ENCODE measurements around the gene MACROD2. TPM values are rescaled to one million over a fixed set of nuclear protein-coding genes. Genes with fewer than 3 reads are reported as not detected.

The MACROD2 gene
- total RNA-seq, 1 donor from 2014 or later: 2.5 TPM

GRCh38 chr20:14303106-14303505, 307.8 kb downstream of the MACROD2 start:
- no peaks in the 10 kb centered on the region for H3K27me3 Mint-ChIP-seq (ENCODE audit: unreplicated experiment)
- H3K4me3 Mint-ChIP-seq (ENCODE audit: unreplicated experiment): no peak overlapping the region
- H3K27ac Mint-ChIP-seq (ENCODE audit: unreplicated experiment): no peak overlapping the region

GRCh38 chr20:14303651-14304050, 308.3 kb downstream of the MACROD2 start:
- no peaks in the 10 kb centered on the region for H3K9me3 Mint-ChIP-seq (ENCODE audit: unreplicated experiment)
- no peak overlapping the region for H3K27ac Mint-ChIP-seq (ENCODE audit: unreplicated experiment)
- H3K4me1 Mint-ChIP-seq (ENCODE audit: unreplicated experiment): no peaks in the 10 kb centered on the region
- no peak for TF ChIP-seq CTCF (IDR thresholded peaks at IDR 0.05)
- DNase-seq (ENCODE audit: extremely low spot score, unreplicated experiment): no peak
- no peaks in the 10 kb centered on the region for H3K27me3 Mint-ChIP-seq (ENCODE audit: unreplicated experiment)
- no peaks in the 10 kb centered on the region for H3K36me3 Mint-ChIP-seq (ENCODE audit: unreplicated experiment)
- H3K4me3 Mint-ChIP-seq (ENCODE audit: unreplicated experiment): no peak overlapping the region

More at GRCh38 chr20:14303106-14303505, 307.8 kb downstream of the MACROD2 start:
- TF ChIP-seq CTCF (IDR thresholded peaks at IDR 0.05): no peak
- Mint-ChIP-seq H3K4me1 (ENCODE audit: unreplicated experiment) (no peaks in the 10 kb centered on the region), H3K9me3 (ENCODE audit: unreplicated experiment) (no peaks in the 10 kb centered on the region), H3K36me3 (ENCODE audit: unreplicated experiment) (no peaks in the 10 kb centered on the region)
- no peak for DNase-seq (ENCODE audit: extremely low spot score, unreplicated experiment)

- TF ChIP-seq CTCF (IDR thresholded peaks at IDR 0.05): no peak
- no peak overlapping the region for H3K4me3 Mint-ChIP-seq (ENCODE audit: unreplicated experiment)
- DNase-seq (ENCODE audit: extremely low spot score, unreplicated experiment): no peak
- no peaks in the 10 kb centered on the region for H3K4me1 Mint-ChIP-seq (ENCODE audit: unreplicated experiment)
- no peak overlapping the region for H3K27ac Mint-ChIP-seq (ENCODE audit: unreplicated experiment)
- no peaks in the 10 kb centered on the region for H3K27me3 Mint-ChIP-seq (ENCODE audit: unreplicated experiment)
- no peaks in the 10 kb centered on the region for H3K9me3 Mint-ChIP-seq (ENCODE audit: unreplicated experiment)
- no peaks in the 10 kb centered on the region for H3K36me3 Mint-ChIP-seq (ENCODE audit: unreplicated experiment)
Observed at GRCh38 chr20:14304472-14304871, 309.2 kb downstream of the MACROD2 start.

GRCh38 chr20:14307956-14308355, 312.6 kb downstream of the MACROD2 start:
- Mint-ChIP-seq H3K27ac (ENCODE audit: unreplicated experiment) (no peak overlapping the region), H3K27me3 (ENCODE audit: unreplicated experiment) (no peaks in the 10 kb centered on the region), H3K36me3 (ENCODE audit: unreplicated experiment) (no peaks in the 10 kb centered on the region), H3K4me3 (ENCODE audit: unreplicated experiment) (no peak overlapping the region), H3K9me3 (ENCODE audit: unreplicated experiment) (no peaks in the 10 kb centered on the region), H3K4me1 (ENCODE audit: unreplicated experiment) (no peaks in the 10 kb centered on the region)
- no peak for DNase-seq (ENCODE audit: extremely low spot score, unreplicated experiment)
- no peak for TF ChIP-seq CTCF (IDR thresholded peaks at IDR 0.05)

GRCh38 chr20:14310977-14311627, 315.8 kb downstream of the MACROD2 start:
- Mint-ChIP-seq H3K27ac (ENCODE audit: unreplicated experiment) (no peak overlapping the region), H3K4me1 (ENCODE audit: unreplicated experiment) (no peaks in the 10 kb centered on the region)
- DNase-seq (ENCODE audit: extremely low spot score, unreplicated experiment): no peak

More at GRCh38 chr20:14310977-14311627, 315.8 kb downstream of the MACROD2 start:
- H3K4me3 Mint-ChIP-seq (ENCODE audit: unreplicated experiment): no peak overlapping the region
- no peak for TF ChIP-seq CTCF (IDR thresholded peaks at IDR 0.05)
- no peaks in the 10 kb centered on the region for H3K36me3 Mint-ChIP-seq (ENCODE audit: unreplicated experiment)
- H3K9me3 Mint-ChIP-seq (ENCODE audit: unreplicated experiment): no peaks in the 10 kb centered on the region
- H3K27me3 Mint-ChIP-seq (ENCODE audit: unreplicated experiment): no peaks in the 10 kb centered on the region

Measured in osteocyte (in vitro differentiated cells).